Lower leg skin (tissue), 4 donors: ENCODE measurements around the gene CCDC57. TPM values are rescaled to one million over a fixed set of nuclear protein-coding genes. Genes with fewer than 3 reads are reported as not detected.

ENCODE experiments used
- DNase-seq, 2 donors: peaks; one replicate each; pipeline ENCODE4 v3.0.0-alpha.2; 2019; ENCODE audit warnings: low spot score in 2 of 2
- H3K4me3 ChIP-seq: fragments of 200-600 bp; sonication (generic); 2 replicates; pipeline ENCODE4 v1.5.1; 2017; ENCODE audit warnings: mild to moderate bottlenecking, low read depth; ENCODE audit not compliant: poor library complexity, severe bottlenecking
- POLR2A ChIP-seq, 2 donors: fragments of 450-650 bp; IDR thresholded peaks; one replicate each; pipeline ENCODE4 v1.6.1; 2016 to 2017; ENCODE audit warnings: antibody characterized with exemption in 2 of 2, mild to moderate bottlenecking in 1 of 2, moderate library complexity in 1 of 2
- WGBS, 2 donors: methylation state at CpG; one replicate each; pipeline ENCODE4 v1.1.5; 2018; 5-methylcytosine and 5-hydroxymethylcytosine counted together
- intact Hi-C: fragments of 100-400 bp; cut with DNase I; formaldehyde crosslinking; loops from one replicate; pipeline ENCODE4 v1.15.0; 2023; ENCODE audit warnings: low total_unique reads
- total RNA-seq, 4 donors: library from RNA; depleted of rRNA; stranded (reverse); fragments of >200 nt; gene quantifications; one replicate each; pipeline ENCODE4 v1.1.0, GENCODE V29; 2016
- TF ChIP-seq, protein P1 (sequence below), 3 donors: fragments of 450-650 bp; IDR thresholded peaks; one replicate each; pipeline ENCODE4 v1.5.1; 2016; ENCODE audit warnings: antibody characterized with exemption in 3 of 3, mild to moderate bottlenecking in 3 of 3, moderate library complexity in 2 of 3

Gene CCDC57
- total RNA-seq, 4 donors from 2014 or later = 16.0 to 33.5 (median 31.5) TPM

DNA sequence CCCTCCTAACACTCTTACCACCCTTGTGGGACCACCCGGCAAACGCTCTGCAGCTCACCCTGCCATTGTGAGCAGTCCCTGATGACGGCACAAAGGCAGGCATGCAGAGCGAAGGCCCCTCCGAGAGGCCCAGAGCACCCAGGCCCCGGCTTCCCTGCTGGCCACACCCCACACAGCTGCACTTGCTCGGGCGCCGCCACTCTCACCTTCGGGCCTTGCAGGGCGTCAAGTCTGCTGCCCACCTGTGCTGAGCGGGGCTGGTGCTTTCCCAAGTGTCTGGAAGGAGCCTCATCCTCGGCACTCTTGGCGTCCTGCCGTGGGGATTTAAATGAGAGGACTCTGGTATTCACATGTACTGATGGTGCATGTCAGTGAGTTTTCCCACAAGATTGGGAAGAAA lies 84.4 kb downstream of the CCDC57 start:
- no peak for DNase-seq
- no peak overlapping the region for H3K4me3 ChIP-seq
- WGBS, 2 donors = 84 to 87% methylated on average over 15 of the region's 15 CpGs
- intact Hi-C loops = no loop called here
- TF ChIP-seq POLR2A (IDR thresholded peaks at IDR 0.05) = no peak
- TF ChIP-seq, protein P1, sequence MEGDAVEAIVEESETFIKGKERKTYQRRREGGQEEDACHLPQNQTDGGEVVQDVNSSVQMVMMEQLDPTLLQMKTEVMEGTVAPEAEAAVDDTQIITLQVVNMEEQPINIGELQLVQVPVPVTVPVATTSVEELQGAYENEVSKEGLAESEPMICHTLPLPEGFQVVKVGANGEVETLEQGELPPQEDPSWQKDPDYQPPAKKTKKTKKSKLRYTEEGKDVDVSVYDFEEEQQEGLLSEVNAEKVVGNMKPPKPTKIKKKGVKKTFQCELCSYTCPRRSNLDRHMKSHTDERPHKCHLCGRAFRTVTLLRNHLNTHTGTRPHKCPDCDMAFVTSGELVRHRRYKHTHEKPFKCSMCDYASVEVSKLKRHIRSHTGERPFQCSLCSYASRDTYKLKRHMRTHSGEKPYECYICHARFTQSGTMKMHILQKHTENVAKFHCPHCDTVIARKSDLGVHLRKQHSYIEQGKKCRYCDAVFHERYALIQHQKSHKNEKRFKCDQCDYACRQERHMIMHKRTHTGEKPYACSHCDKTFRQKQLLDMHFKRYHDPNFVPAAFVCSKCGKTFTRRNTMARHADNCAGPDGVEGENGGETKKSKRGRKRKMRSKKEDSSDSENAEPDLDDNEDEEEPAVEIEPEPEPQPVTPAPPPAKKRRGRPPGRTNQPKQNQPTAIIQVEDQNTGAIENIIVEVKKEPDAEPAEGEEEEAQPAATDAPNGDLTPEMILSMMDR (IDR thresholded peaks at IDR 0.05) = no peak

DNA sequence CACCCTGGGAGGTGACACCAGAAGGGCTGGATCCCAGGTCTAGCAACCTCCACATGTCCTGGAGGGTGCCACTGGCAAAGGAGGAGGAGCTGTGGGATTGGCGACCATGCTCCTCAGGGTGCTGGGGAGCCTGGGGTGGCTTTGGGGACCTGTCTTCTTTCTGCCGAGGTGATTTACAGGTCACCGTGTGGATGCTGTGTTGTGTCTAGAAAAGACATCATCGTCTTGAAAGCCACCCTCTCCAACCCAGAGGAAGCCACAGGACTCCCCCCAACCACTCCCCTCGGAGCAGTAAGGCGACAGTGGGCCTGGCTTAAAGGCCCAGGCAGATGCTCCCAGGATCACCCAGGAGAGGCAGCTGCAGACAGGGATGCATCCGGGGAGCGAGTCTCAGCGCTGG lies 84.9 kb downstream of the CCDC57 start:
- intact Hi-C loops = no loop called here
- no peak for TF ChIP-seq POLR2A (IDR thresholded peaks at IDR 0.05)
- TF ChIP-seq, protein P1 (IDR thresholded peaks at IDR 0.05) = no peak
- WGBS, 2 donors = 88 to 90% methylated on average over 9 of the region's 9 CpGs
- no peak for DNase-seq
- no peak overlapping the region for H3K4me3 ChIP-seq

DNA sequence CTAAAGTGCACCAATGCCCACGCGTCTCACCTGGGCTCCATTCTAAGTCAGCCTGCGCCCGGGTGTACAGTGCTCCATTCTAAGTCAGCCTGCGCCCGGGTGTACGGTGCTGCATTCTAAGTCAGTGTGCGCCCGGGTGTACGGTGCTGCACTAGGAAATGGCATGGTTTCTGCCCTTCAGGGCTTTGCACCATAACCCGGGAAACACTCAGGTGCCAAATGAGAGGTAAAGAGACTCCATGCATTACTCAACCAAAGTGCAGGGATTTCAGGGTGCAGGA lies 85.4 kb downstream of the CCDC57 start:
- no peak for DNase-seq
- 75 to 80% methylated on average over 11 of the region's 11 CpGs for WGBS, 2 donors

DNA sequence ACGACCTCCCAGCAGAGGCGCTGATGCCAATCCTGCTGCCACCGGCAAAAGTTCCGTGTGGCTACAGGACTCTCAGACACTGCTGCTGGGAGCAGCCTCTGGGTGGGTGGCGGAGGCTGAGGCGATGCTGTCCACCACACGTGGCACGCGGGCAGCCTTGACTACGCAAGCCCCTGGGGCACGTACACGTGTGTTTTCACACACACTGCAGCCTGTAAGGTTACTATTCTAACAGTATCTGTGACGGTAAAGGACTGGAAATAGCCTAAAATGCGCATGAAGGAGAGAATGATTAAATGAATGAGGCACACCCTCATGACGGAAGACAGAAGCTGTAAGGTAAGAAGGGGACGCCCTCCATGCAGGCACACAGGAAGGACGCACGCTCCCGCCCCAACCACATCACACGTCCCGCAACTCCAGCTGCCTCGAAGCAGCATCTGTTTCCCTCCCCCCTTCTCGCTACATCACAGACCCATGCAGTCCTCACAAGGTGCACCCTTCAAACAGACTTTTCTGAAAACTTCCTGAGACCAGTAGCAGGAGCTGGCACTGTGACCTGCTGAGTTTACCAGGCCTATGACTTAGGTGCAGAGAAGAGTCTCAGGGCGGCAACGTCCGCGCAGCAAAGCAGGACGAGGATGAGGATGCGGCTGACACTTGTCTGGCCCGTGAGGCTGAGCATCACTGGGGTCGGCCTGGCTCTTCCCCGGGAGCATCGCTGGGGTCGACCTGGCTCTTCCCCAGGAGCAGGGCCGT lies 85.9 kb downstream of the CCDC57 start:
- intact Hi-C loops = no loop called here
- H3K4me3 ChIP-seq = no peak overlapping the region
- TF ChIP-seq, protein P1 (IDR thresholded peaks at IDR 0.05) = no peak
- TF ChIP-seq POLR2A (IDR thresholded peaks at IDR 0.05) = no peak
- WGBS, 2 donors = 82 to 88% methylated on average over 34 to 35 of the region's 35 CpGs
- no peak for DNase-seq

More for the DNA sequence above, 85.4 kb downstream of the CCDC57 start:
- intact Hi-C loops = no loop called here
- TF ChIP-seq, protein P1 (IDR thresholded peaks at IDR 0.05) = no peak
- TF ChIP-seq POLR2A (IDR thresholded peaks at IDR 0.05) = no peak
- no peak overlapping the region for H3K4me3 ChIP-seq

DNA sequence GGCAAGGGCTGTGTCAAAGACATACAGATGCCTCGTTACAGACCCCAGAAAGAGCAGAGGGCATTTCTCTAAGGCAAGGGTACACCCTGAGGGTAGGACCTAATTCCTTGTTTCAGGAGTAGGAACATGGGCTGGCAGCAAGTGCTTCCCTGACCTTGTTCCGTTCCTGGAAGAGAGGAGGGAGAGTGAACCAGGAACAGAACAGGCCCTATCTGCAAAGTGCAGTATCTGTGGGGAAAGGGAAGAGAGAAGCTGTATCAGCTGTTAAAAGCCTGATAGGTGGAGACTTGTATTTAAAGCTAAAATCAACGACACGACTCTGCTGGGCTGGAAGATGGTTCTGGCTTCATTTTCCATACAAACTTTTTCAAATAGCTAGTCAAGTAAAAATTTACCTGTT lies 88.5 kb downstream of the CCDC57 start:
- intact Hi-C loops = no loop called here
- DNase-seq = no peak
- no peak for TF ChIP-seq POLR2A (IDR thresholded peaks at IDR 0.05)
- TF ChIP-seq, protein P1 (IDR thresholded peaks at IDR 0.05) = no peak
- 86 to 87% methylated on average over 4 of the region's 4 CpGs for WGBS, 2 donors
- H3K4me3 ChIP-seq = no peak overlapping the region
